B cell (primary cell): ENCODE measurements around the gene DNPH1.

ENCODE experiments used
- CTCF ChIP-seq: fragments of 200-600 bp; IDR thresholded peaks from one replicate; pipeline ENCODE4 v1.8.0; 2022; ENCODE audit warnings: antibody characterized with exemption, mild to moderate bottlenecking
- EZH2 ChIP-seq: IDR thresholded peaks from 2 replicates; pipeline ENCODE4 v1.6.1; 2012; ENCODE audit warnings: borderline replicate concordance, low read depth, mild to moderate bottlenecking, moderate library complexity, low read length; ENCODE audit not compliant: insufficient read depth, poor library complexity, severe bottlenecking

- TF ChIP-seq CTCF, result no peak
- TF ChIP-seq EZH2, result no peak
These were observed 8.0 kb downstream of the DNPH1 start for GRCh38 chr6:43221046-43221972.
